UCSD-AML1 (cell line): ENCODE data around the gene NME7.
"Not testable (repeated sequence)": the region's sequence is repeated elsewhere in the genome, so short reads cannot be mapped to it uniquely, and the experiment has no call there.

Source experiments
- DNase-seq: peaks from one replicate; lab custom pipeline; 2025; ENCODE audit not compliant: unreplicated experiment; lab: John Stamatoyannopoulos, UW

Gene NME7

DNA sequence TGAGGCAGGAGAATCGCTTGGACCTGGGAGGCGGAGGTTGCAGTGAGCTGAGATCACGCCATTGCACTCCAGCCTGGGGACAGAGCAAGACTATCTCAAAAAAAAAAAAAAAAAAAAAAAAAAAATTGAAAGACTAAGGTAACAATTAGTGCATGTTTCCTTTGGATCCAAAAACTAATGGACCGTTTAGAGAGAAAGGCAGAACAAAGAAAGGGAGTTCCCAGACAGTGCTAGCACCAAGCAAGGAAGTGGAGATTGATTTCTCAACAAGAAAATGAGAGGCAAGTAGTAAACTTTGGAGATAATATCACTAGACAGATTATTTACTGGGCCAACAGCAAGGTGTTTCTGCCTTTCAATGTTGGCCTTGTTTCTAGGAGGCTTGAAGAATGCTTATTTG lies 236.9 kb downstream of the NME7 start:
- DNase-seq: no peak

DNA sequence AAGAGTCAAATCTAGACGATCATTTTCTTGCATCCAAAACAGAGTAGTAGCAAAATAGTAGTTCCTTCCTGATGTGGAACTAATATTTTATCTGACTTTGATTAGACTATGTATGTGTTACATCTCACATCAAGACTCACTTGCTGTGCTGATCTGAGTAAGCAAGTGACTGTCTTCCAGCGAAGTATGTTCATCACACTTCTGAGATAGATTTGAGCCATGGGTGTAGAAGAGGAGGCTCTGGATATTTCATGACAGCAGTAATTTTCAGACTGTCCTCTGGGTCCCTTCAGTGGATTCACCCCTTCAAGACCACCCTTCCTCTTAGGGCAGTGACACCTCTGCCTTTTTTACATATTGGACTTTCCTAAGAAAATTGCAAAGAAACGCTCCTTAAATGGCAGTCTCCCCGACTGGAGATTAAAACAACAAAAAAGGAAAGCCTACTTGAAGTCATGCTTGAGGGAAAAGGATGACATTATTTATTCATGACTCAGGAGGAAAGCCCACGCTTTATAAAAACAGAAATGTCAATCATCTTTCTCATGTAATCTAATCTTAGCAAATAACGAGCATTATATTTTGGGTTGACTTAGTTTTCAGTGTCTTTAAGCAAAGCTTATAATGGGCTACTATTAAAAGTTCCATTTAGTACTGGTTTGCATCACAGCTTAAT lies 238.3 kb downstream of the NME7 start:
- no peak for DNase-seq

DNA sequence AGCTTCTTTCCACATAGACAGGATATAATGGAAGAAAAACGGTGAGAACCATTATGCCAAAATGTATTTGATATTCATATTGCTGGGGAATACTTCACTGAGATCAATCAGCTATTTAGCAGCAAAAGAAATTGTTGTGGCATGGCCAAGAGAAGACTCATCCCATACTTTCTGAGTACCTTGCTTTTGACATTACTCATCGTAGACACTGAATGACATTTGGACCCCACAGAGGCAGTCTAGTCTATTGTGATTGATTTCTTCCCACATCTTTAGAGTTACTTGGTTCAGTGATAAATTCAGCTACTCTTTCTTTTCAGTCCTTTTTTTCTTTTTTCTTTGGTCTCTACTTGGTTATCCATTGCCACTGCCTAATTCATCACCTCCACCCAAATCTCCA lies 239.0 kb downstream of the NME7 start:
- no peak for DNase-seq

DNA sequence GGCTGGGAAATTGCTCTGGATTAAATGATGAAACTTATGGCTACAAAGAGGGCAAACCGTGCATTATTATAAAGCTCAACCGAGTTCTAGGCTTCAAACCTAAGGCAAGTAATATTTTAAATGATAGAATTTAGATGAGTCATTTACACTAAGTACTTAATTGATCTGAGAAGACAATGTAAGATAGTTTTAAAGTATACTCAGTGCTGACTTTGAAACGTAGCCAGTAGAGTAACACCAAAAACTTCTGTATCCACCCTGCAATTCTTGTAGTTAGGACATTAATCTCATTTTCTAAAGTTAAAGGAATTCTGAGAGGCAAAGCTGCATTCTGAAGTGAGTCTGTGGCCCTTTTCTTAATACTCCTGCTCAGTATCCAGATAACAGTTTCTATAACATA lies 240.3 kb downstream of the NME7 start:
- no peak for DNase-seq

DNA sequence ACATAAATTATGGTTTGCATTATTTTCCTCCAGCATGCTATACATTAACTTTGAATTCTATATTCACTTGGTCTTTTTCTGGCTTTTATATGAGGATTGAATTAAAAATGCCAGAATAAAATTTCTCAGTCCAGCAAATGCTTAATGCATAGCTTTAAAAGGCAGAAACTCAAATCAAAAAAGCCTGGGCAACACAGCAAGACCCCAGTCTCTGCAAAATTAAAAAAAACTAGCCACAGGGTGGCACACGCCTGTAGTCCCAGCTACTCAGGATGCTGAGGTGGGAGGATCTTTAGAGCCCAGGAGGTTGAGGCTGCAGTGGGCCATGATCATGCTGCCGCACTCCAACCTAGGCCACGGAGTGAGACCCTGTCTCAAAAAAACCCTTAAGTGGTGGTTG lies 241.3 kb downstream of the NME7 start:
- no peak for DNase-seq

DNA sequence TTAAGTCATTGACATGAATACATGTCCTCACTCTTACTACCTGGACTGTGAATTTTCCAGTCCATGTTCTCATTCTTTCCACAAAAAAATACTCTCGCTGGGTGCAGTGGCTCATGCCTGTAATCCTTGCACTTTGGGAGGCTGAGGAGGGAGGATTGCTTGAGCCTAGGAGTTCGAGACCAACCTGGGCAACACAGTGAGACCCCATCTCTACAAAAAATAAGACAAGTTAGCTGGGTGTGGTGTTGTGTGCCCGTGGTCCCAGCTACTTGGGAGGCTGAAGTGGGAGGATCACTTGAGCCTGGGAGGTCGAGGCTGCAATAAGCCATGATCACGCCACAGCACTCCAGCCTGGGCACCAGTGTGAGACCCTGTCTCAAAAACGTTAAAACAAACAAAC lies 242.0 kb downstream of the NME7 start:
- not testable (repeated sequence) for DNase-seq

DNA sequence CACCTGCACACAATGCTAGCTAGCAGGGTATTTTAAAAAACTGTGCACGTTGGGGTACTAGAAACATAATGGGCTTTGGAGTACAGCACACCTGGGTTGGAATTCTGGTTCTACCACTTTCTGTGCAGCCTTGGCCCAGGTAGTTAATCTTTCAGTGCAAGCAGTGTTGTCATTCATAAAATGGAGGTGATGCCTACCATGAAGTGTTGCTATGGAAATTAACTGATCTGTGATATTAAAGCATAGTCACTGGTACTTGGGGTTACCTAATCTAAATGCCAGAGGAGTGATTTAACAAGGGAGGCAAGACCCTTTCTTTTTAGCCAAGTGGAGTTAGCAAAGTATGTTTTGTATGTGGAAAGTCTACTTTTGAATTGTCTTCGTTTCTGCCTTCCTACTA lies 243.1 kb downstream of the NME7 start:
- no peak for DNase-seq

DNA sequence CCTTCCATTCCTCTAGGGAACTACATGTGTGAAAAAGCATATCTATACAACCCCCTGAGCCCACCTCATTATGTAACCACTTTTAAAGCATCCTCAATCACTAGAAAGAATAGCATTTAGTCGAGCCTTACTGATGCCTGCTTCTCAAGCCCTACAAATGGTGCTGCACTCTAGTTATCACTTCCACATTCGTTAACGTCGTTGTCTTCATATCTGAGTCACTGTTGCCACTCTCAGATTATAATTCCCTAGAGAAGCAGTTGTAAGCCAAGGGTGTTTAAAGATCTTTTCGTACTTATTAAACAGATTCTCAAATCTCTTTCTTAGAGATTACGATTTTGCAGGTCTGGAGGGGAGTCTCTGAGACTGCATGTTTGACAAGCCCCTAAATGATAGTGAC lies 244.6 kb downstream of the NME7 start:
- DNase-seq: no peak

DNA sequence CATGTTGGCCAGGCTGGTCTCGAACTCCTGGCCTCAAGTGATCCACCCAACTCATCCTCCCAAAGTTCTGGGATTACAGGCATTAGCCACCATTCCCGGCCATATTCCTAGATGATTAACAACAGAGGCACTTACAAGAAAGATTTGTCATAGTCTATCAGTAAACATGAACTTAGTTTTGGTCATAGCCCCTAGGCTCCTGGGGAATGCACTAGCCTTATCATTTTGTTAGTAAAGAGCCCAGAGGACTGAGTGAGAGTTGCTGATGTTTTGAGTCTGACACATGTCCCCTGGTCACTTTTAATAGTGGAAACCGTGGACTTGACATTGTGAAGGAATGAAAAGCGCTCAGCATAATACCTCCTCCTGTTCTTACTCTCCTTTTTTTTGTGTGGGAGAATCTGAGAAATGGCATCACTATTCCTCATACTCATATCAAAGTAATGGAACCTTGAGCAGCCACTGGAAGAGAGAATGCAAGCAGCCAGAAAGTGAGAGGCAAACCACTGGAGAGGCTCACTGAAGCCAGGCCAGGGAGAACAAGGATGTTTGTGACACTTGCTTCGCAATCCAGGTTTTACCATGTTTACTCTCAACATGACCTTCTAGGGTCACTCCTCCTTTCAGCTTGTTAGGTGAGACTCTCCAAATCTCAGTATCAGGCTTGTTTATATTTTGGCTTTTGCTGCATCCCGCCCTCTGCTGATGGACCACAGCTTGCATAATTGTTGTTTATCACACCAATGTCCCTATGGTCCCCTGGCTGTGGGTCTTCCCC lies 246.3 kb downstream of the NME7 start:
- DNase-seq: no peak

DNA sequence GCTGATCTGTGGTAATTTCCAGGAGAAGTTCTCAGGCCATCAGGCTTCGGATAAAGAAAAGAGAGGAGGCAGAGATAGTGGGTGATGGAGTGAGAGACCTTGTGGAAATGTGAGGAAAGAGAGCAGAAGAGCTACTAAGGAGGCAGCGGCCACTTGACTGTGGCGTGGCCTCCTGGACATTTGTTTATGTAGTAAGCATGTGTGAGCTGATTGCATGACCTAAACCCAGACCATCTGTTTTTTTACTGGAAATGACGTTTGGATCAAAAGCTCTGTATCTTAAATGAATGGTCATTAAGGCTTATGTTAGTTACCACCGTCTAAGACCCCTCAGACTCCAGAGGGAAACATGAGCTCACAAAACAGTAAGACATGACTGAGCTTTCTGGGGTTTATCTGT lies 247.5 kb downstream of the NME7 start:
- no peak for DNase-seq

DNA sequence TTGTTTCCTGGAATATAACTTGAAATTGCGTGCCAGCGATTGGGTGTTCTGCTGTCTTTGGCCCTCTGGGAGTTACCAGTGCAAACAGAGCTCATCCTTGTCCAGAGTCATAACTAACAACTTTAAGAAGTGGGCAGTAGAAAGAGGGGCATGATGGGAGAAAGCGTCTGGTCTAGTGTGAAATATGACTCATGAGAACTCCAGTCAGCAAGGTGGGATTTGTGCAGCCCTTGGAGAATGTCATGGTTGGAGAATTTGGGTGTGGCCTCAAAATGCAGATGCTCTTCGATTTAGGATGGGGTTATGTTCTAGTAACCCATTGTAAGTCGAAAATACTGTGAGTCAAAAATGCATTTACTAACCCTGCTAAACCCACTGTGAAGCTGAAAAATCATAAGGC lies 248.2 kb downstream of the NME7 start:
- no peak for DNase-seq

DNA sequence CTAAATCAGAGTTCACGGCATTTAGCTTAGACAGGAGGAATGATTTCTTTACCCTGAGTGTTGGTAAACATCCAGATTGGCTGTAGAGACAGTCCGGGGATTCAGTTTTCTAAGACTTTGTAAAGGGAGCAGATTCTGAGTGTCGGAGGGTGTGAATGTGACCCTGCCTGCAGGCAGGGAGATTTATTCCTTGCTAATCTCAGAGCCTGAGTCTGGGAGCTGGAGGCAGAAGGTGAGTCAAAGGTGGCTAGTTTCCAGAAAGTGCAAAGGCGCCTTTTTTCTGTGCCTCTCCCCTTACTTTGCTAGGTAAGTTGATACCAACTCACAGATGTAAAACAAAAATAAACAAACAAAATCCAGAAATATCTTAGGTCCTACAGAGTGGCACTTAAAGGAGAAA lies 249.4 kb downstream of the NME7 start:
- DNase-seq: no peak

DNA sequence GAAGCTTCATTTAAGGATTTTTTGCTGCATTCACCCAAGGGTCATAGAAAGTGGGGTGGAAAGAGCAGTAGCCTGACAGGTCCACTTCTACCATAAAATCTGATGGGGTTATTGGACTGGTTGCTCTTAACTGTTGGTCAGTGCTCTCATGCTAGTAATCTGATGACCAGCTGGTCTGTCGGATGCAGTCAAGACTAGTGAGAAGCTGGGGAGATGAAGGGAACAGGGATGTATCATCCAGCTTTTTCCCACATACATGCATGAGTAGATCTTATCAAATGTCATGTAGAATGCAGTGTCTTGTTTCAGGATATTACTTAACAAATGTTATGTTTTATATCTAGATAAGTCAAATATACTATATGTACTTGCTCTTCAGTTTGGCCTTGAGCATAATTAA lies 250.0 kb downstream of the NME7 start:
- DNase-seq: no peak

DNA sequence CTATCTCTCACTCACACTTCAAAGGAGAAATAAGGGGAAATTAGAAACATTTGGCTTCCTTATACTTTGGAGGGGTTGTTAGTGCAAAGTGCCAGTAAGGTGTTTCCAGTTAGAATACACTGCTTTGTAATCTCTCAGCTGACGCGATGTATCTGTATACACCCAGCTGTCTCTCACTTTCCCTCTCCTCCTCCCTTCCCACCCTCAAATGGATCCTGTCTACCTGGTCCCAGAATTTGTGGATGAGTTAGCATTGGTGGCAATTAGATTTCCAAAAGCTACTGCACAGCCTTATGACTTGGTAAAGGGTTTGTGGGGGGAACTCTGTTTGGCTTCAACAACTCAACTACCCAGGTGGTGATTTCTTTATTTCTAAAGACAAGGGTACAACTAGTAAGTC lies 250.6 kb downstream of the NME7 start:
- DNase-seq: no peak

DNA sequence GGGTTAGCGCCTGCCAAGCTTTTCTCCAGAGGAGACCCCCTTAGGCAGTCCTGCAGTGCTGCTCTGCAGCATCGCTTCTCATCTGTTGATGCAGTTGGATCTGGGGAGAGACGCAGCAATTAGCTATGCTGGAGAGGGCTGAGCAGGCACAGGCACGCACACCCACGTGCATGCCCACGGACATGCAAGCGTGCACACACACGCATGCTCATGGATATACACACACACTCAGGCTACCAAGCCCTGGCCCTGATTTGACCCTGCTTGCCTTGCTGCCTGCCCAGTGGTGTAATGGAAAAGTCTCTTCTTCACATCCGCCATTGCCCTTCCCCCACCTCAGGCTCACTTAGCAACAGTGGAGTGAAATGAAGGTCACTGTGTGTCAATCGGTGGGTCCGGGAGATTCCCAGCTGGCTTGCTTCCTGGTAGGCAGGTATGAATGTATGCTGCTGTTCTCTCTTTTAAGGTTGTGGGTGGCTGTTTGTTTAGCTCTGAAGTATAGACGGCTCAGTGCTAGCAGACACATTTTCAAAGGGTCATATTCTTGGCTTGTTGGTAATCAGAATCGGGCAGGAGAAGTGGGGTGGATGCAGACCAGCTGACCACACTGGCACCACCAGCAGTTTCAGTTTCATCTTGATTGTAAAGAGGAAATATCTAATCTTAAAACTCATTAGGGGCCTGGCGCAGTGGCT lies 251.6 kb downstream of the NME7 start:
- no peak for DNase-seq

DNA sequence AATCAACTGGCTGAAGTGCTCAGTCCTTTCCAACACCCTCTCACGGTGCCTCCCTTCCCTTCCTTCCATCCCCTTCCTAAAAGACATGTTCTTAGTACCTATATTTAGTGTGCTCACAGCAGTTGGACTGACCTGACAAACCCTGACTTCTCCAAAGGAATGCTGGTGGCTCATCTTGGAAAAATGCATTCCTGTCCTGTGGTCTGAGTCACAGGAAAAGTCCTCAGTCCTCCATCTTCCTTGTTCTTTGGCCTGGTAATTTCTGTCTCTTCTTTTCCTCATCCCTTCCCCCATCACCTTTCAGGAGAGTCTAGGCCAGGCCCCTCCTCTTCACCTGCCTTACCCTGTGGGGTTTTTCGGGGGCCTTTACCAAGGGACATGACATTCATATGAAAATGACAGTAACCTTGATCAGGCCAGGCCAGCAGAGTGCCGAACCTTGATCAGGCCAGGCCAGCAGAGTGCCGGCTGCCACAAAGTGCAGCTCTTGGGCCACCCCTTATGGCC lies 253.9 kb downstream of the NME7 start:
- no peak for DNase-seq

DNA sequence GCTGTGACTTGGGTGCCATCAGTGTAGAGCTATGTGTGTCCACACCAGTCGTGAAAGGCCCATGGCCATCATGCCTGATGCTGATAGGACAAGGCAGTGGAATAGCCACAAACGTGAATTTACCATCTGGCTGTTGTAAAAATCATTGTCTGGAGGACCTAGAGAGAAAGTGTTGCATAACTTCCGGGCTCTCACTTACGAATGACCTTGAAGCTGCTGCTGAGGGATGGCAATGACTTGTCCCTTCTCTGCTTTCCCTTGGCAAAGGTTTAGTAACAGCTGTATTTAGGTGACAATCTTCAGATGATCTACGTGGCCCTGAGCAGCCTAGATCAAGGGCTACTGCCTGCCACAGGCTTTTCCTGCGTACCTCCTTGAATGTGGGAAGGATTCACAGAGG lies 255.4 kb downstream of the NME7 start:
- DNase-seq: no peak

DNA sequence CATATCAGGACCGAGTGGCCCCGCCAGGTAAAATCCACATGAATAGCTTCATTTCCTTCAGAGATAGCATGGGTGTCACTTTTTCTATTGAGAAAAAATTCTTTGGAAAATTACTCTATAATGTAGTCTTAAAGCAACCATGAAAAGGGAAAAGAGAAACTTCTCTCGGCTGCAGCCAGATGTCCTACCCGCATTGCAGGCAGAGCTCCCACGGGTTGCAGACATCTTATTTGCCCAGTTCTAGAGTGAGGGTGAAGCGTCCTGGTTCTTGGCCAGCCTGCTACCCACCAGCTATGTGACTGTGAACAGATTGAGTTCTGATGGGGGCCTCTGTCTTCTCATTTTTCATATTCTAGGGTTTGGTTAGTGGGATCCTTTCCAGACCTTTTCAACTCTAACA lies 256.1 kb downstream of the NME7 start:
- no peak for DNase-seq

DNA sequence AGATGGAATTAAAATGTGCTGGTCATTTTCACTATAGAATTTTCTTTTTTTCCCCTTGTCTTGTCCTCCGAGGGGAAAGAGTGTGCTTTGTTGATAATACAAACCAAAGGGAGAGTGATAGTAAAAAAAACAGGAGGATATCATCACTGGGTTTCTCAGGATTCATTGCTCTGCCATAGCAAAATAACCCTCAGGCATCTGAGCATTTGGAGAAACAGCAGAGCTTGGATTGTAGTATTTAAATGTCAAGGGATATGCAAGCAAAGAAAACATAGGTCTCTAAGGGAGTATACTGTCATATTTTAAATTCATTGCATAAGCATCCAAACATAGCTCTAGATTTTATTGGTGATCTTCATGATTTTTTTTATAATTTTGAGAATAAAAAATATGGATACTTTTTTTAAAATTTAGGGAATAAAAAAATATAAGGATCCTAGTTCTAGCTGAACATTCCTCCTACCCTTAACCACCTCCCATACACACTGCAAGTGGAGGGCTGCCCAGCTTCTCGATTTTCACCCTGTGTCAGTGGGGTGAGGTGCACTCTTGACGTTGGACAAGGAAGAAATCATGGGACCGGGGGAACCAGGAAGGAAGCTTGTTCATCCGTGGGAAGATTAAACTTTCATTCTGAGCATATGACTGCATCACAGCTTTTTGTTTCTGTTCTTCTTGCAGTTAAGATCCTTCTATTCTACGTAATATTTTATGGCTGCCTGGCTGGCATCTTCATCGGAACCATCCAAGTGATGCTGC lies 256.7 kb downstream of the NME7 start:
- no peak for DNase-seq

DNA sequence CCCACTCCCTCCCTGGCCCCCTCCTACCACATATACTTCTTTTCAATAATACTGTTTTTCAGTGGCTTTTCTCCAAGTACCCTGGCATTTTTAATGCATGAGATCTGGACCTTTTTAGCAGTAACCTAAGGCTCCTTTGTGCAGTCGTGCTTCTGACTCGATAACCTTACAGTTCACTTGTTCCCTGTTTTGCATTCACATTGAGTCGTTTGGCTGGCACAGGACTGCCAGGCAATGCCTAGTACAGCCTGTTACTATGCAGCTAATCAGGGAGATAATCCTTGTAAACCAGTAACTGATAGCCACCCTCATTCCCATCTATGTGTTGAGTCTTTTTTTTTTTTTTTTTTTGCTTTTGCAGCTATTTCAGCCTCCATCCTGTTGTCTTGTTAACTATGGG lies 257.4 kb downstream of the NME7 start:
- no peak for DNase-seq

DNA sequence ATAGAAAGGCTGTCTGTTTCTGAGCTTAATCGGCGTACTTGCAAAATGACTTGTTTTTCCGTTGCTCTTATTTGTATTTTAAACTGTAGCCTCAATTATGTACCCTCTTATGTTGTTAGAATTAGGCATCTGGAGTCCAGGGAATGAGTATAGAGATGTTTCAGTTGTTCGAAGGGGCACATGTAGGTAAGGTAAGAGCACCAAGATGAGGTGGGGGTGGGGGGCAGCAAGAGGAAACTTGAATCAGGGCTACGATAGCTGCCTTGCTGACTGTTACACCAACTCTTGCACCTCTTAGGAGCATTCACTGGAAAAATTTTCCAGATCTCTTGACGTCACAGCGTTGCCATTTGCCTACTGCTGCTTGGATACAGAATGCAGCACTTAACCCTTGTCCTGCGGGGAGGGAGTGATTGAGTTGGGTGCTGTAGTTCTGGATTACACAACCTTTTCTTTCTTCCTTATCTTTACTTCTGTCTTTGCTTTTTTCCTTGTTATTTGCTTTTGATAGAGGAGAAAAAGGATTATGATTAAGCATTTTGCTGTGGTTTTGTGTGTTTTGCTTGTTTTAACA lies 257.9 kb downstream of the NME7 start:
- DNase-seq: peak; percentile 26
